Measurements from ENCODE around the gene SORCS2.

DNA sequence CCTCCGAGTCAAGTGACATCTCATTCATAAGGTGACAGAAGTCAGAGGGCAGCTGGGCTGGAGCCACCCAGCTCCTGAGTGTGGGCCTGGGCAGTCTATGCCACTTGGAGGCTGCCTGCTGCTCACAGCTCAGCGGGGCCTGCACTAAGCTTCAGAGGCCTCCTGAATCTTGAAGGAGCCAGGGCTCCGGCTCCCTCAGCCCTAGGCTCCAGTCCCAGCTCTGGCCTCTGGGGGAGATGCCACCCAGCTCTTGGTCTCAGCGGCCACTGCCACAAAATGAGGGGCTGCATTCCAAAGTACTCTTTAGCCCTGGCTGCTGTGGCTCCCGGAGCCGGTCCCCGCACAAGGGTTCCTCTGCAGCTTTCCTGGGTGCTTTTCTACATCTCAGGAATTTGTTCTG lies 275.1 kb downstream of the SORCS2 start:
- TF ChIP-seq, protein P1, sequence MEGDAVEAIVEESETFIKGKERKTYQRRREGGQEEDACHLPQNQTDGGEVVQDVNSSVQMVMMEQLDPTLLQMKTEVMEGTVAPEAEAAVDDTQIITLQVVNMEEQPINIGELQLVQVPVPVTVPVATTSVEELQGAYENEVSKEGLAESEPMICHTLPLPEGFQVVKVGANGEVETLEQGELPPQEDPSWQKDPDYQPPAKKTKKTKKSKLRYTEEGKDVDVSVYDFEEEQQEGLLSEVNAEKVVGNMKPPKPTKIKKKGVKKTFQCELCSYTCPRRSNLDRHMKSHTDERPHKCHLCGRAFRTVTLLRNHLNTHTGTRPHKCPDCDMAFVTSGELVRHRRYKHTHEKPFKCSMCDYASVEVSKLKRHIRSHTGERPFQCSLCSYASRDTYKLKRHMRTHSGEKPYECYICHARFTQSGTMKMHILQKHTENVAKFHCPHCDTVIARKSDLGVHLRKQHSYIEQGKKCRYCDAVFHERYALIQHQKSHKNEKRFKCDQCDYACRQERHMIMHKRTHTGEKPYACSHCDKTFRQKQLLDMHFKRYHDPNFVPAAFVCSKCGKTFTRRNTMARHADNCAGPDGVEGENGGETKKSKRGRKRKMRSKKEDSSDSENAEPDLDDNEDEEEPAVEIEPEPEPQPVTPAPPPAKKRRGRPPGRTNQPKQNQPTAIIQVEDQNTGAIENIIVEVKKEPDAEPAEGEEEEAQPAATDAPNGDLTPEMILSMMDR (IDR thresholded peaks at IDR 0.05) = no peak
- no peak for TF ChIP-seq POLR2A (IDR thresholded peaks at IDR 0.05)
- TF ChIP-seq POLR2AphosphoS5 (IDR thresholded peaks at IDR 0.05) = no peak

Measured in breast epithelium (tissue), 3 donors.